Measurements from ENCODE around the gene NDUFB10.

NDUFB10 gene

DNA sequence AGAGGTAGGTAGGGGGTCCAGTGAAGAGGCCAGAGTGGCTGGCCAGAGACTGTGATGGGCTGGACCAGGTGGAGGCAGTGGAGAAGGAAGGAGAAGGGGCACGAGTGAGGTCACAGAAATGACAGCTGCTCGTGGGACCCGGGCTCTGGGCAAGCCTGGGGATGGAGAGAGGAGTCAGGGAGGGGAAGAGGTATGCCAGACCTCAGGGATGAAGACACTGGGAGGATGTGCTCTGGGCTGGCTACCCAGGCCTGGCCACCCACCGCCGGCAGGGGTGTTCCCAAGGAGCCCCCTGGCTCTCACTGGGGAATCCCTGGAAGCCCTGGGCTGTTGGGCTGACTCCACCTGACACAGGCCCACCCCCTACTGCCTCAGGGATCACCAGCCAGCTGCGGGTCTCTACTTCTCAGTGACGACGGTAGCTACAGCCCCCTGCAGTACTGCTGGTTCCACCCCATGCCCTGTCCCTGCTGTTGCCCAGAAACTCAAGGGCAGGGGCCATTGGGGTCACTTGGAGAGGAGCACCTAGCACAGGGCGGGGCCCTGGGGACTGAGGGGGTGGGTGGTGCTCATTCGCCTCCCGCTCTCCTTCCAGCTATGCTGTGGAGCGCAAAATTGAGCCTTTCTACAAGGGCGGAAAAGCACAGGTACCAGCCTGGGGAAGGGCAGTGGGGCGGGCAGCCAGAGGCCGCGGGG is 14.3 kb downstream of the NDUFB10 start:
- no peak for FAIRE-seq

GRCh38 chr16:1974157-1975070 is 15.1 kb downstream of the NDUFB10 start:
- FAIRE-seq = no peak

DNA sequence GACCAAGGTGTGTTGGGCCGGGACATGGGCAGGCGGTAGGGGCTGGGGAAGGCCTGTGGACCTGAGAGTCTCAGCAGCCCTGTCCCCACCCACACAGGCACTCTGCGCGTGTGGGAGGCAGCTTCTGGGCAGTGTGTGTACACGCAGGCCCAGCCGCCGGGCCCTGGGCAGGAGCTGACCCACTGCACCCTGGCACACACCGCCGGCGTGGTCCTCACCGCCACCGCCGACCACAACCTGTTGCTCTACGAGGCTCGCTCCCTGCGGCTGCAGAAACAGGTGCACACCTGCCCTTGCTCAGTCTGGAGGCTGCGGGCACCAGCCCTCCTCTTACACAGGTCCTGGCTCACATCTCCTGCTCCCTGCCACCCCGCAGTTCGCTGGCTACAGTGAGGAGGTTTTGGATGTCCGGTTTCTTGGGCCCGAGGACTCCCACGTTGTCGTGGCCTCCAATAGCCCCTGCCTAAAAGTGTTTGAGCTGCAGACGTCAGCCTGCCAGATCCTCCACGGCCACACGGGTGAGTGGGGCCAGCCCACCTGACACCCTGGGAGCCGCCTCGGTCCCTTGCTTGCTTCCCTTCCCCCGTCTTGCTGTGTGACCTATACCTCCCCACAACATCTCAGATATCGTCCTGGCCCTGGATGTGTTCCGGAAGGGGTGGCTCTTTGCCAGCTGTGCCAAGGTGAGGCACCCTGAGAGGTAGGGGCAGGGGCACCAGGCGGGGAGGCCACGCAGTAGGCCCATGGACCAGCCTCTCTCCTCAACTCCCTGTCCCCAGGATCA is 16.3 kb downstream of the NDUFB10 start:
- no peak for FAIRE-seq

GRCh38 chr16:1976216-1976520 is 16.8 kb downstream of the NDUFB10 start:
- no peak for FAIRE-seq

- no peak for FAIRE-seq
Measured at GRCh38 chr16:1976951-1977874, 17.9 kb downstream of the NDUFB10 start.

DNA sequence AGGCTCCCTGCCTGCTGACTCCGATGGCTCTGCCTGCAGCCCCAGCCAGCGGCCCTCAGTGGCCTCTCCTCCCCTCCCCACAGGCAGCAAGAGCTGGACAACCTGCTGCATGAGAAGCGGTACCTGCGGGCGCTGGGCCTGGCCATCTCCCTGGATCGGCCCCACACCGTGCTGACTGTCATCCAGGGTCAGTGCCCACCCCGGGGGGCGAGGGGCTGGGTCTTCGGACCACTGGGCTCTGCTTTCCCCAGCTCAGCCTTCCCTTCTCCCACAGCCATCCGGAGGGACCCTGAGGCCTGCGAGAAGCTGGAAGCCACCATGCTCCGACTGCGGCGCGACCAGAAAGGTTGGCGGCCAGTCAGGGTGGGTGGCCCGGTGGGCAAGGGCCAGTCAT is 18.5 kb downstream of the NDUFB10 start:
- no peak for FAIRE-seq

GRCh38 chr16:1978476-1979120 is 19.3 kb downstream of the NDUFB10 start:
- FAIRE-seq = no peak

DNA sequence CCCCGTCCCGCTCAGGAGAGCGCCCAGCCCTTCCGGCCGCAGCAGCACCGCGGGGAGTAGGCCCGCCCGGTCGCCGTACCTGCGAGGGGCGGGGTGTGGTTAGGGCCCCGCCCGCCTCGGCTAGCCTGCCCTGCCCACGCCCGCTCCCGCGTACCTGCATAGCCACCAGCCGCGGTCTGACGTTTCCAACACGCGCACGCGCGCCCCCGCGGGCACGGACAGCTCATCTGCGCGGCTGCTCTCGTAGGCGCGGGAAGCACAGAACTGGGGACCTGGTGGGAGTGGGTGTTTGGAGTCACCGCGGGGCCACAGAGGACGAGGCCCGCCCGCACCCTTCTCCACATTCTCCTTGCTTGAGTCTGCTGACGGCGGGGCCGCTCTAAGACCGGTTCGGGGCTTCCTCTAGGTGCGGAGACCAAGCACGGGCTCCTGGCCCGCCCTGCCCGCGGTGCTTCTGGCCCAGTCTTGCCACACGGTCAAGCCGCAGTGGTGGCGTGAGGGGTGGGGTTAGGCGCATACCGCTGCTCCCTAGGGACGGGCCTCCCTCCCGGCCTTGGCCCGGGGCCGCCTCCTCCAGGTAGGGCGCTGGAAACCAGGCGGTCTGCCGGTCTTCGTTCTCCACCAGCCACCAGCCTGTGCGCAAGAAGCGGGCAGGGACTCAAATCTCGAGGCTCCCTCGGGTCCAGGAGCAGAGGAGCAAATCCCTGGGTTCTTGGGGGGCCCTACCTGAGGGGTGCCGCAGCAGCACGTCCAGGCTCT is 20.1 kb downstream of the NDUFB10 start:
- no peak for FAIRE-seq

DNA sequence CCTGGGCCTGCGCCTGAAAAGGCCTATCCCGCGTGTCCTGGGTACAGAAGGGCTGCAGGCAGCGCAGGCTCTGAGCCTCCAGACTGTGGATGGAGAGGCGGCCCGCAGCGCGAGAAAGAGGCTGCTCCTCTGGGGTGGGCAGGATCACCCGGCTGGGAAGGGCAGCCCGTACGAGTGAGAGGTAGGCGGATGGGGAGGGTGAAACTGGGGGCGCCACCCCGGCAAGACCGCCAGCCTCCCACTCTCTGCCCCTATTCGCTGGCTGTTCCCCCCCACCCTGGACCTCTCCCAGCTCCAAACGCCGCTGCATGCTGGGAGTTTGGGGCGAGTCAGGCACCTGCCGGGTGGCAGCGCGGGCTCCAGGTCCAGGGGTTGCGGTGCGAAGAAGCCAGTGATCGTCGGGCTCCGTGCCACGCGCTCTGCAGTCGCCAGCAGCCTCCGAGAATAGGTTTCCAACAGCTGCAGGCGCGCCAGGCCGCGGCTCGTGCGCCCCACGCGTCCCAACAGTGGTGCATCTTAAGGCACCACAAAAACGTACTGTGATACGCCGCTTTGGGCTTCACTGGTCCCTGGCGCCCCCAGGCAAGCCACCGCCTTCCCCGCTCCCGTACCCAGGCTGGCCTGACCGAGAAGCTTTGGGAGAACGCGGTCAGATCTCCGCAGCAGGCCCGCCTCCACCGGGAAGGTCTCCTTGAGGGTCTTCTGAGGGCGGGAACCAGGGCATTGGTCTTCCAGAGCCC is 20.9 kb downstream of the NDUFB10 start:
- no peak for FAIRE-seq

DNA sequence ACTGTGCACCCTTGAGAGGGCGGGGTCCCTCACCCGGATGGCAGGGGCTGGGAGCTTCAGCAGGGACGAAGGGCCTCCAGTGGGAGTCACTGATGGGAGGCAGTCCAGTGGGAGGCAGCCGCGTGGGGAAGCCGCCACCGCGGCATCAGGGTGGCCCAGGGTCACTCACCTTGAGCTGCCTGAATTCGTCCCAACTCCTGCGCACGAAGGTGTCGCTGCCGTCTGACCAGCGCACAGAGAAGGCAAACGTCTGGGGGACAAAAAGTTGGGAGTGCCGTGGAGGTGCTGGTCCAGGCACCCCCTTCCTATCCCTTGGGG is 21.4 kb downstream of the NDUFB10 start:
- FAIRE-seq = no peak

DNA sequence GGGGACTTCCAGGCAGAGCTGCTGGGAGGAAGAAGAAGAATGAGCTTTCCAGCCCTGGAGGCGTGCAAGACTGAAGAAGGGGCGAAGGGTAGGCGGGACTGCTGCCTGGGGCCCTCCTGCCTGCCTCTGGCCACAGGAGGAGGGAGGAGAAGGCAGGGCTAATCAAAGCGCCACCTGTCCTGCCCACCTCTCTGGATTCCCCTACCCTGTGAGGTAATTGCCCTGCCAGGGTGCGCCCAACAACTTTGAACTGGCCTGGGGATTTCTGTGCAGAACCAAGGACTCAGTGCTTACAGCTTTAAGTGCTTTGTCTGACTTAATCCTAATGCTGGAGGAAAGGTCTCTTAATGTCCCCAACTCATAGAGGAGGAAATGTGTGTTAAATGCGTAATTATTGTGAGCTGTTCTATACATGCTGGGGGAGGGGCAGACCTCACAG is 22.1 kb downstream of the NDUFB10 start, which contains the start of gene NOXO1:
NOXO1 (minus strand) TSS at position 72 of the 439 bp plus-strand sequence. CDS start 290 bp downstream, outside the sequence.
- FAIRE-seq = no peak

GRCh38 chr16:1982013-1982433 is 22.7 kb downstream of the NDUFB10 start:
- no peak for FAIRE-seq

GRCh38 chr16:1982991-1983543 is 23.7 kb downstream of the NDUFB10 start:
- FAIRE-seq = no peak

DNA sequence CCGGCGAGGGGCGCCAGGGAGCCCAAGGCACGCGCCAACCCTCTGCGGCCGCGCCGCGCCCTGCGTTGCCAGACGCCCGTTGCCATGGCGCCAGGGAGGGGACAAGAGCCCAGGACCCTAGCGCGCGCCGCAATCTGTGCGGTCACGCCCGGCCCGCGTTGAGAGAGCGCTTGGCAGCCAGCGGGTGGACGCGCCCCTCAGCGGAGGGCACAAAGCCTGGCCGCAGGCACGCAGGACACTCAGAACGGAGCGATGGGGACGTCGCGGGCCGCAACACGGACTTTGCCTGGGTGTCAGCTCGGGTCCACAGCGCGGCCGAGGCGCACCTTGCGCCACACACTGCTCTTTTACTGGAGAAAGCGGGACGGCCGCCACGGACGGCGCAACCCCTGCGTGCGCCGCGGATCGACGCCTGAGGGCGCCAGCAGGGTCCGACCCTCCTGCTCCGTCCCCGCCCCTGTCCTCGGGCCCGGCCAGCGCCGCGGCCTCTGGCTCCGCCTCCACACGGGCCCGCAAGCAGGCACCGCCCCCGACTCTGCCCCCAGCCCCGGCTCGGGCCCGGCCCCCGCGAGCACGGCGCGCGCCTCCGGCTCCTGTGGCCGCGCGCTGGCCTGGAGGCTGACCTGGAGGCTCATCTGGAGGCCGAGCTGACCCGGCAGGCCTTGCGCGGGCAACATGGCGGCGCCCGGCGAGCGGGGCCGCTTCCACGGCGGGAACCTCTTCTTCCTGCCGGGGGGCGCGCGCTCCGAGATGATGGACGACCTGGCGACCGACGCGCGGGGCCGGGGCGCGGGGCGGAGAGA is 24.4 kb downstream of the NDUFB10 start, which contains the start of gene GFER:
GFER (plus strand) TSS at position 650 of the 803 bp plus-strand sequence; CDS start at position 676, 26 bp downstream.
- no peak for FAIRE-seq

- FAIRE-seq = no peak
Measured at GRCh38 chr16:1984347-1985225, 25.2 kb downstream of the NDUFB10 start.

DNA sequence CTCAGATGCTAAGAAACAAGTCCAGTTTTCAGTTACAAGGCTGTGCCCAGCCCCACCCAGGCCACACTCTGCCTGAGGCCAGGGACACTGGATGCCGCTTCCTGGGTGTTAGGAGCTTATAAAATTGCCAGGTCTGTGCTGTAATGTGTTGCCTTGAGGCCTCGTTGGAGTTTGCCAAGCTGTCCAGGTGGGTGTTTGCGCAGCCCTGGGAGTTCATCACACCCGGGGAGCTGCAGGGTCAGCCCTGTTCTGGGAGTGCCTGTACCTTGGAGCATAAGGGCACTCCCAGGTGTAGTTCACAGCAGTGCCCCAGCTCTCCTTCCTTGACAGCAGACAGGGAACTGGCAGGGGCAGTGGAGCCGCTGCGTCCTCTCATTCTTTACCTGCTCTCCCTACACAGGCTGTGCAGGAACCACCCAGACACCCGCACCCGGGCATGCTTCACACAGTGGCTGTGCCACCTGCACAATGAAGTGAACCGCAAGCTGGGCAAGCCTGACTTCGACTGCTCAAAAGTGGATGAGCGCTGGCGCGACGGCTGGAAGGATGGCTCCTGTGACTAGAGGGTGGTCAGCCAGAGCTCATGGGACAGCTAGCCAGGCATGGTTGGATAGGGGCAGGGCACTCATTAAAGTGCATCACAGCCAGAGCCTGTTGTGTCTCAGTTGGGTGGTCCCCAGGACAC is 26.3 kb downstream of the NDUFB10 start:
- FAIRE-seq = no peak

DNA sequence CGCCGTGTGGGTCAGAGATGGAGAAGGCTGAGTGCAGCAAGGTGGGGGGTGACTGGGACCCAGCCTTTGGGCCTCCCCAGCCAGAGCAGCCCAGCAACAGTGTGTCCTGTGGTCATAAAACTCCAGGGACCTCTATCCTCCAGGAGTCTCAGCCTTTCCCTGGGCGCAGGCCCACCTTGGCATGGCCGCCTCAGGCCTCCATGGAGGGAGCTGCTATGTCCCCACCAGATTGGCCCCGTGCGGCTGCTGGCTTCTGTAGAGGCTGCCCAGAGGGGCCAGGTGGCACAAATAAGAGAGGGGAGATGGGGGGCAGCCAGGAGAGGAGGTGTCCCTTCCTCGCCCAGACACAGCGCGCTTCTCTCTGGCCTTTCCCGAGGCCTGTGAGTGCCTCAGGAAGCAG is 27.9 kb downstream of the NDUFB10 start:
- no peak for FAIRE-seq

Data from A204.1 (cell line).